Hematopoietic multipotent progenitor cell treated with erythropoietin and hydrocortisone succinate and interleukin-3 and kit ligand, for 15 days (in vitro differentiated cells): Measurements from ENCODE around the gene RTCA.
"Not testable (repeated sequence)": the region's sequence is repeated elsewhere in the genome, so short reads cannot be mapped to it uniquely, and the experiment has no call there.

ENCODE experiments used
- DNase-seq: peaks from one replicate; pipeline ENCODE4 v3.0.0-alpha.2; 2015; ENCODE audit warnings: low spot score

Gene RTCA

GRCh38 chr1:100308777-100309176 is 42.8 kb downstream of the RTCA start:
- no peak for DNase-seq

- no peak for DNase-seq
Measured at GRCh38 chr1:100309863-100310262, 43.8 kb downstream of the RTCA start.

GRCh38 chr1:100313382-100313781 is 47.4 kb downstream of the RTCA start:
- no peak for DNase-seq

- DNase-seq = no peak
Measured at GRCh38 chr1:100316622-100317021, 50.6 kb downstream of the RTCA start.

GRCh38 chr1:100320311-100321099 is 54.5 kb downstream of the RTCA start:
- no peak for DNase-seq

- DNase-seq = no peak
Measured at GRCh38 chr1:100321100-100321493, 55.1 kb downstream of the RTCA start.

- DNase-seq = no peak
Measured at GRCh38 chr1:100321506-100321905, 55.5 kb downstream of the RTCA start.

GRCh38 chr1:100322436-100323211 is 56.6 kb downstream of the RTCA start:
- DNase-seq = no peak

GRCh38 chr1:100323419-100324106 is 57.5 kb downstream of the RTCA start:
- DNase-seq = no peak

GRCh38 chr1:100325415-100326324 is 59.7 kb downstream of the RTCA start:
- DNase-seq = no peak

- not testable (repeated sequence) for DNase-seq
Measured at GRCh38 chr1:100326325-100326670, 60.3 kb downstream of the RTCA start.

GRCh38 chr1:100328133-100328532 is 62.1 kb downstream of the RTCA start:
- DNase-seq = no peak

GRCh38 chr1:100331146-100331545 is 65.1 kb downstream of the RTCA start:
- not testable (repeated sequence) for DNase-seq

- DNase-seq = no peak
Measured at GRCh38 chr1:100332331-100332730, 66.3 kb downstream of the RTCA start.

GRCh38 chr1:100335436-100335835 is 69.4 kb downstream of the RTCA start:
- no peak for DNase-seq

- not testable (repeated sequence) for DNase-seq
Measured at GRCh38 chr1:100337878-100338277, 71.9 kb downstream of the RTCA start.

- not testable (repeated sequence) for DNase-seq
Measured at GRCh38 chr1:100339735-100340134, 73.7 kb downstream of the RTCA start.

- DNase-seq = no peak
Measured at GRCh38 chr1:100340494-100340893, 74.5 kb downstream of the RTCA start.

- no peak for DNase-seq
Measured at GRCh38 chr1:100342348-100342747, 76.3 kb downstream of the RTCA start.
